ENCODE results near the gene PTPRN2.
"Not testable (repeated sequence)": the region's sequence is repeated elsewhere in the genome, so short reads cannot be mapped to it uniquely, and the experiment has no call there.

Gene PTPRN2

DNA sequence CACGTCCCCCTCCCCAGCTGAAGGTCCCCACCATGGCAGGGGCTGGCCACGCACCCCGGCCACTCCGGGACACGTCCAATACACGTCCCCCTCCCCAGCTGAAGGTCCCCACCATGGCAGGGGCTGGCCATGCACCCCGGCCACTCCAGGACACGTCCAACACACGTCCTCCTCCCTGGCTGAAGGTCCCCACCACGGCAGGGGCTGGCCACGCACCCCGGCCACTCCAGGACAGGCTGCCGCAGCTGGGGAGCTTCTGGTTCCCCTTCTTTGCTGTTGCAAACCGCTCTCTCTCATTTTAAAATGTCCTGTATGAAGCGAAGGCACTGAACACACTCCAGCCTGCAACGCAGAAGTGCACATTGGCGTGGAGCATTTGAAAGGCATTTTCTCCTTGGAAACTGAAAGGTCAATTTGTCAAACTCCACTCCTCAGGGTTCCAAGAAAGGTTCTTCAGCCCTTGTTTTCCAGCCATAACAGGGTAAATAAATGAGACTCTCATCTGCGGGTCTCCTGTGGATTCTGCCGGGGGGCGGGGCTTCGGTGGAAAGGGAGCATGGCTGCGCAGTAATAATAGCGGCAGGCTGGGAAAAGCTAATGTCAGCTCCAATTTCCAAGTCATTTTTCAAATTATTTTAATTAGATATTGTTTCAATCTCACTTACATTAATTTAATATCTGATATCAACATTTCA, 670.5 kb downstream of the PTPRN2 start:
- no peak overlapping the region for H3K9ac ChIP-seq (ENCODE audit: low read length in 5 of 5)
- no peaks in the 10 kb centered on the region for H3K36me3 ChIP-seq (ENCODE audit: control insufficient read depth in 5 of 5, insufficient read depth in 5 of 5, low read length in 5 of 5)
- no peak overlapping the region for H3K27ac ChIP-seq (ENCODE audit: low read depth, low read length)
- peaks cover 5 to 17% (median 11%) of the 10 kb centered on the region in 5 donors for H3K9me3 ChIP-seq (ENCODE audit: control insufficient read depth in 5 of 5, low read length in 5 of 5)
- H3K27me3 ChIP-seq (ENCODE audit: control insufficient read depth in 5 of 5, insufficient read depth in 4 of 5, low read length in 5 of 5), result peaks cover 0 to 5% (median 0%) of the 10 kb centered on the region in 5 donors
- no peak overlapping the region for H3K4me3 ChIP-seq (ENCODE audit: low read depth in 1 of 5, low read length in 5 of 5)
- H3K4me1 ChIP-seq (ENCODE audit: control insufficient read depth in 5 of 5, insufficient read depth in 5 of 5, low read length in 5 of 5), result no peaks in the 10 kb centered on the region

DNA sequence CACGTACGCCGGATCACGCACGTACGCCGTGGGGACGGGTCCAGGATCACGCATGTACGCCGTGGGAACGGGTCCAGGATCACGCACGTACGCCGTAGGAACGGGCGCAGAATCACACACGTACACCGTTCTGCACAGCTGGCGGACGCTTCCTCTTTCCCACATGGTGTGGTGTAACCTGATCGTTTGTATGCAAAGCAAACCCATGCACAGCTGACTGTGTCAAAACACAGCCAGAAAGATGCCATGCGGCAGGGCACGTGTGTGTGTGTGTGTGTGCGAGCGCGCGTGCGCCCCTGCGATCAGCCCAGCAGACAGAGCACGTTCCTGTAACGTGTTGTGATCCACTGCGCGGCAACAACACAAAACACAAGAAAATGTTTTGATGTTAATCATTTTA, 677.2 kb downstream of the PTPRN2 start:
- H3K27ac ChIP-seq (ENCODE audit: low read depth, low read length), result no peak overlapping the region
- peaks cover 6 to 14% (median 12%) of the 10 kb centered on the region in 5 donors for H3K9me3 ChIP-seq (ENCODE audit: control insufficient read depth in 5 of 5, low read length in 5 of 5)
- no peak overlapping the region for H3K4me3 ChIP-seq (ENCODE audit: low read depth in 1 of 5, low read length in 5 of 5)
- peaks cover 0 to 5% (median 0%) of the 10 kb centered on the region in 5 donors for H3K36me3 ChIP-seq (ENCODE audit: control insufficient read depth in 5 of 5, insufficient read depth in 5 of 5, low read length in 5 of 5)
- H3K9ac ChIP-seq (ENCODE audit: low read length in 5 of 5), result peak overlapping the region in 1 of 5 donors; percentile 84
- H3K27me3 ChIP-seq (ENCODE audit: control insufficient read depth in 5 of 5, insufficient read depth in 4 of 5, low read length in 5 of 5), result peaks cover 0 to 8% (median 0%) of the 10 kb centered on the region in 5 donors
- peaks cover 0 to 13% (median 7%) of the 10 kb centered on the region in 5 donors for H3K4me1 ChIP-seq (ENCODE audit: control insufficient read depth in 5 of 5, insufficient read depth in 5 of 5, low read length in 5 of 5)

- not testable (repeated sequence) for H3K27me3 ChIP-seq (ENCODE audit: control insufficient read depth in 5 of 5, insufficient read depth in 4 of 5, low read length in 5 of 5); H3K27ac ChIP-seq (ENCODE audit: low read depth, low read length); H3K4me3 ChIP-seq (ENCODE audit: low read depth in 1 of 5, low read length in 5 of 5); H3K36me3 ChIP-seq (ENCODE audit: control insufficient read depth in 5 of 5, insufficient read depth in 5 of 5, low read length in 5 of 5)
- Histone ChIP-seq H3K4me1 (ENCODE audit: control insufficient read depth in 5 of 5, insufficient read depth in 5 of 5, low read length in 5 of 5) (peaks cover 0 to 13% (median 7%) of the 10 kb centered on the region in 5 donors), H3K9ac (ENCODE audit: low read length in 5 of 5) (peak overlapping the region in 1 of 5 donors; percentile 84), H3K9me3 (ENCODE audit: control insufficient read depth in 5 of 5, low read length in 5 of 5) (peaks cover 5 to 14% (median 9%) of the 10 kb centered on the region in 5 donors)
Measured at GRCh38 chr7:157910045-157910444, 677.6 kb downstream of the PTPRN2 start.

GRCh38 chr7:157909370-157909769, 678.3 kb downstream of the PTPRN2 start:
- H3K9me3 ChIP-seq (ENCODE audit: control insufficient read depth in 5 of 5, low read length in 5 of 5), result peaks cover 1 to 11% (median 5%) of the 10 kb centered on the region in 5 donors
- peaks cover 0 to 5% (median 0%) of the 10 kb centered on the region in 5 donors for H3K36me3 ChIP-seq (ENCODE audit: control insufficient read depth in 5 of 5, insufficient read depth in 5 of 5, low read length in 5 of 5)
- no peak overlapping the region for H3K27ac ChIP-seq (ENCODE audit: low read depth, low read length)
- H3K27me3 ChIP-seq (ENCODE audit: control insufficient read depth in 5 of 5, insufficient read depth in 4 of 5, low read length in 5 of 5), result peaks cover 0 to 8% (median 0%) of the 10 kb centered on the region in 5 donors
- no peak overlapping the region for H3K9ac ChIP-seq (ENCODE audit: low read length in 5 of 5)
- H3K4me3 ChIP-seq (ENCODE audit: low read depth in 1 of 5, low read length in 5 of 5), result no peak overlapping the region
- H3K4me1 ChIP-seq (ENCODE audit: control insufficient read depth in 5 of 5, insufficient read depth in 5 of 5, low read length in 5 of 5), result peaks cover 0 to 13% (median 7%) of the 10 kb centered on the region in 5 donors

GRCh38 chr7:157908006-157908782, 679.4 kb downstream of the PTPRN2 start:
- Histone ChIP-seq H3K4me3 (ENCODE audit: low read depth in 1 of 5, low read length in 5 of 5) (no peak overlapping the region), H3K36me3 (ENCODE audit: control insufficient read depth in 5 of 5, insufficient read depth in 5 of 5, low read length in 5 of 5) (peaks cover 0 to 5% (median 0%) of the 10 kb centered on the region in 5 donors), H3K27me3 (ENCODE audit: control insufficient read depth in 5 of 5, insufficient read depth in 4 of 5, low read length in 5 of 5) (peaks cover 0 to 8% (median 0%) of the 10 kb centered on the region in 5 donors), H3K27ac (ENCODE audit: low read depth, low read length) (no peak overlapping the region), H3K4me1 (ENCODE audit: control insufficient read depth in 5 of 5, insufficient read depth in 5 of 5, low read length in 5 of 5) (peaks cover 0 to 13% (median 7%) of the 10 kb centered on the region in 5 donors), H3K9ac (ENCODE audit: low read length in 5 of 5) (no peak overlapping the region), H3K9me3 (ENCODE audit: control insufficient read depth in 5 of 5, low read length in 5 of 5) (peaks cover 0 to 9% (median 3%) of the 10 kb centered on the region in 5 donors)

- Histone ChIP-seq H3K4me3 (ENCODE audit: low read depth in 1 of 5, low read length in 5 of 5) (no peak overlapping the region), H3K4me1 (ENCODE audit: control insufficient read depth in 5 of 5, insufficient read depth in 5 of 5, low read length in 5 of 5) (peaks cover 0 to 13% (median 7%) of the 10 kb centered on the region in 5 donors), H3K27ac (ENCODE audit: low read depth, low read length) (no peak overlapping the region), H3K36me3 (ENCODE audit: control insufficient read depth in 5 of 5, insufficient read depth in 5 of 5, low read length in 5 of 5) (peaks cover 0 to 5% (median 0%) of the 10 kb centered on the region in 5 donors), H3K9me3 (ENCODE audit: control insufficient read depth in 5 of 5, low read length in 5 of 5) (peaks cover 0 to 9% (median 3%) of the 10 kb centered on the region in 5 donors), H3K9ac (ENCODE audit: low read length in 5 of 5) (no peak overlapping the region), H3K27me3 (ENCODE audit: control insufficient read depth in 5 of 5, insufficient read depth in 4 of 5, low read length in 5 of 5) (peaks cover 0 to 10% (median 0%) of the 10 kb centered on the region in 5 donors)
Measured at GRCh38 chr7:157907091-157907490, 680.5 kb downstream of the PTPRN2 start.

- peaks cover 0 to 10% (median 0%) of the 10 kb centered on the region in 5 donors for H3K27me3 ChIP-seq (ENCODE audit: control insufficient read depth in 5 of 5, insufficient read depth in 4 of 5, low read length in 5 of 5)
- peaks cover 0 to 13% (median 7%) of the 10 kb centered on the region in 5 donors for H3K4me1 ChIP-seq (ENCODE audit: control insufficient read depth in 5 of 5, insufficient read depth in 5 of 5, low read length in 5 of 5)
- no peak overlapping the region for H3K4me3 ChIP-seq (ENCODE audit: low read depth in 1 of 5, low read length in 5 of 5)
- no peak overlapping the region for H3K27ac ChIP-seq (ENCODE audit: low read depth, low read length)
- peaks cover 0 to 5% (median 2%) of the 10 kb centered on the region in 5 donors for H3K9me3 ChIP-seq (ENCODE audit: control insufficient read depth in 5 of 5, low read length in 5 of 5)
- no peak overlapping the region for H3K9ac ChIP-seq (ENCODE audit: low read length in 5 of 5)
- H3K36me3 ChIP-seq (ENCODE audit: control insufficient read depth in 5 of 5, insufficient read depth in 5 of 5, low read length in 5 of 5), result peaks cover 0 to 5% (median 0%) of the 10 kb centered on the region in 5 donors
Measured at GRCh38 chr7:157906583-157906982, 681.0 kb downstream of the PTPRN2 start.

GRCh38 chr7:157905651-157906461, 681.8 kb downstream of the PTPRN2 start:
- H3K27ac ChIP-seq (ENCODE audit: low read depth, low read length), result no peak overlapping the region

DNA sequence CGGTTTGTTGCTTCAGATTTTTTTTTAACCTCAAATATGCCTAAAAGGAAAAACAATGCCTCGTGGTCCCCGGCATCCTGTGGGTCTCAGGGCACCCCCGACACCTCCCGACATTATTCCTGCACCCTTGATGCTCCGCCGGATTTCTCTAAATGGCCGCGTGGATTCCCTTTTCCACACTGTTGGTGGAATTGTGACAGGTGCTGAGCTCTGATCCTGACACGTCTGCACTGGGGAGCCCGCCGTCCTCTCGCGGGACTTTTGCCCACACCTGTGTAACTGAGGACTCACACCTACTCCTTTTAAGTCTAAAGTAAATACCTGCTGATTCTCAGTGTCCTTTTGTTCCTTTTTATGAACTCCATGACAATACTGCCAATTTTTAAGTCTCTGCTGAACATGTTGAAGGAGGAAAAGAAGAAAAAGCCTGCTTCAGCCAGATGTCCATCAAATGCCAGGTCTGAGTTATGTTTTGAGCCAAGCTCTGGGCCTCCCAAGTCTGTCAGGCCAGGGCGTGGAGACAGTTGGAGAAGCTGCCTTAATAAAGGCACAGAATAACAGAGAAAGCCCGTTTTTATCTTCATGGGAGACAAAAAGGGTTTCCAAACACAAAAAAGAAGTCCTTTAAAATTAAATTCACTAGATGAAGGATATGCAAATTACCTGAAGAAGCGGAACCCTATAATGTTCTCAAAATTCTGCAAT, 682.6 kb downstream of the PTPRN2 start:
- no peak overlapping the region for H3K9ac ChIP-seq (ENCODE audit: low read length in 5 of 5)
- H3K9me3 ChIP-seq (ENCODE audit: control insufficient read depth in 5 of 5, low read length in 5 of 5), result peaks cover 0 to 3% (median 1%) of the 10 kb centered on the region in 5 donors
- H3K27ac ChIP-seq (ENCODE audit: low read depth, low read length), result no peak overlapping the region
- H3K36me3 ChIP-seq (ENCODE audit: control insufficient read depth in 5 of 5, insufficient read depth in 5 of 5, low read length in 5 of 5), result peaks cover 0 to 1% (median 0%) of the 10 kb centered on the region in 5 donors
- no peak overlapping the region for H3K4me3 ChIP-seq (ENCODE audit: low read depth in 1 of 5, low read length in 5 of 5)
- H3K4me1 ChIP-seq (ENCODE audit: control insufficient read depth in 5 of 5, insufficient read depth in 5 of 5, low read length in 5 of 5), result peaks cover 0 to 13% (median 7%) of the 10 kb centered on the region in 5 donors
- H3K27me3 ChIP-seq (ENCODE audit: control insufficient read depth in 5 of 5, insufficient read depth in 4 of 5, low read length in 5 of 5), result peaks cover 0 to 8% (median 0%) of the 10 kb centered on the region in 5 donors

More at GRCh38 chr7:157905651-157906461, 681.8 kb downstream of the PTPRN2 start:
- Histone ChIP-seq H3K36me3 (ENCODE audit: control insufficient read depth in 5 of 5, insufficient read depth in 5 of 5, low read length in 5 of 5) (peaks cover 0 to 5% (median 0%) of the 10 kb centered on the region in 5 donors), H3K4me3 (ENCODE audit: low read depth in 1 of 5, low read length in 5 of 5) (peak overlapping the region in 4 of 5 donors; percentile 27 to 51 (median 42)), H3K9ac (ENCODE audit: low read length in 5 of 5) (peak overlapping the region in 1 of 5 donors; percentile 56), H3K4me1 (ENCODE audit: control insufficient read depth in 5 of 5, insufficient read depth in 5 of 5, low read length in 5 of 5) (peaks cover 0 to 13% (median 7%) of the 10 kb centered on the region in 5 donors), H3K9me3 (ENCODE audit: control insufficient read depth in 5 of 5, low read length in 5 of 5) (peaks cover 0 to 5% (median 2%) of the 10 kb centered on the region in 5 donors), H3K27me3 (ENCODE audit: control insufficient read depth in 5 of 5, insufficient read depth in 4 of 5, low read length in 5 of 5) (peaks cover 0 to 10% (median 0%) of the 10 kb centered on the region in 5 donors)
